HG03135 (cell line): ENCODE results near the gene ACP3.

ENCODE experiments used
- ATAC-seq: cut with Tn5 transposase; IDR thresholded peaks from one replicate; pipeline ENCODE4 v1.9.1; 2021; ENCODE audit warnings: mild to moderate bottlenecking, moderate library complexity; ENCODE audit not compliant: unreplicated experiment

Gene ACP3

DNA sequence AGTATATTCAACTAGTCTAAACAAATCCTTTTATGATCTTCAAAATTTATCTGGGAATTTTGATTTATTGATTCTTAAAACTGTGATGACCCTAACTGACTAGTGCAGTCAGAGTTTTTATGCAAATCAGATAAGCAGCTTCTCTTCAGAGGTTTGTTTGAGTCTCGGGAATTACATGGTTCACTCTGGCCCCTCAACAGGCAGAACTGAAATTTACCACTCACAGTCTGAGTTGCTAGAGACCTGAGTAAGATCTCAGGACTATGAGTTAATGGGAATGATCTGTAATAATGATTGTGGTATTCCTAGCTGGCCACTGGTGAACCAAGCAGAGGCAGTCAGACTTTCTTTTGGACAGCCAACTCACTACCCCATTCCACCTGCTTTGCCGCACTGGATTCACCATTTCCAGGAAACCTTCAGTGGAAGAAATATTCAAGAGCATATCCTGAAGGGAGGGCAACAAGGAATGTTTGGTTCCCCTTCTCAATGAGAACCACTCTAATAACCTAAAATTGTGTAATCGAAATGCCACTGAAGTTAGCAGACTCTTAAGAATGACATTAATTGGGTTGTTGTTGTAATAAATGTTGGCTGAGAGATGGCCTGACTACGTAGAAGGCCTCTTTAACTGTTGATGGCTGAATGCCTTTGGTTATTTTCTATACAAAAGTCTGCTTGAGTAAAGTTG, 88.5 kb downstream of the ACP3 start:
- no peak for ATAC-seq

DNA sequence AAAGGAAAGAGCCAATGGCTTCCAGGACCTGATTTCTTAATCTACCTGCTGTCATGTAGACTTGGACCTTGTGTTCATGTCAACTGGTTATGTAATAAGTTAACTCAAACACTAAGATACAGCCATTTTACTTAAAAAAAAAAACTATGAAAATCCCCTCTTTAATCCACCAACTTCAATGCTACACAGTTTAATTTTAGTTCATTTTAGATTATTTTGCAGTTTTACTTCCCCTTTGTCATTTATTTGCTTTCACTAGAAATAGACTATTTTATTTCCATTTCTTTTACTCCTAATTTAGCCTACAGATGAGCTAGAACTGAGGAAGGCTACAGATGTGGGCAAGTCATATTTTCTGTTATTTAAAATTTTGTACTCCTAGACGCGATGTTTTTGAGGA, 89.4 kb downstream of the ACP3 start:
- no peak for ATAC-seq

DNA sequence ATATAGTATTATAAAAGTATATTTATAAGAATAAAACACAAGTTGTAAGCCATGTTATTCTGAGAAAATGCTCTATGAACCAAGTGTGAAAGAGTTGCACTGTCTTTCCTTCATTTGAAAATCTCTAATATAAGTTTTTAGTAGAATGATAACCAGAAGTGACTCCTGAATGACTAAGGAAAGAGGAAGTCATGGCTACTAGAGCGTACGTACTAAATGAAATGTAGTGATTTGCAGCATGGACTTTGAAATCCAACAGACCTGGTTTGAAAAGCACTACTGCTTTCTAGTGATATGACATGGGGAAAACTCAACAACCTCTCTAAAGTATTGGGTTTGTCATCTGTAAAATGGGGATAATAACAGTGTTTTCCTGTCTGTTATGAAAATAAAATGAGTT, 89.8 kb downstream of the ACP3 start:
- no peak for ATAC-seq
